ENCODE measurements around the gene MYT1.
"Not testable (repeated sequence)": the region's sequence is repeated elsewhere in the genome, so short reads cannot be mapped to it uniquely, and the experiment has no call there.

MYT1 gene

DNA sequence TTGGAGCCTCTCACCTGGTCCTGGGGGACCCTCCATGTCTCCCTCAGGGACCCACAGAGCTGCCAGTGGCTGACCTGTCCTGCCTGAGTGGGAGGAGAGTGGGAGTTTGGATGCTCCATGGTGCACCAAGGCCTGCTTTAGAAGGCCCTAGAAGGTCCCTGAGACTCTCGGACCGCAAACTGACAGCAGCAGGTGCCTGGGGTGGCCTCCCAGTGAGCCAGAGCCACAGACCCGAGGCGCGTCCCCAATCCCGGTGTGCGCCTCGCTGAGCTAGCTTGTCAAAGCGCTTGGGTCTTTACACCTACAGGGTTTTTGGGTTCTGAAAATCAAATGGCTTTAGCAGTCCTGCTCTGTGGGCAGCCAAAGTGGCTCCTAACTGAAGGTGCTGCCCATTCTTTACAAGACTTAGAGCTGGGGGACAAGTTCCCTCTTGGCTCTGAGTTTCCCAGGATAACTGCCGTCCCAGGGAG lies 4.9 kb downstream of the MYT1 start:
- FAIRE-seq = no peak

DNA sequence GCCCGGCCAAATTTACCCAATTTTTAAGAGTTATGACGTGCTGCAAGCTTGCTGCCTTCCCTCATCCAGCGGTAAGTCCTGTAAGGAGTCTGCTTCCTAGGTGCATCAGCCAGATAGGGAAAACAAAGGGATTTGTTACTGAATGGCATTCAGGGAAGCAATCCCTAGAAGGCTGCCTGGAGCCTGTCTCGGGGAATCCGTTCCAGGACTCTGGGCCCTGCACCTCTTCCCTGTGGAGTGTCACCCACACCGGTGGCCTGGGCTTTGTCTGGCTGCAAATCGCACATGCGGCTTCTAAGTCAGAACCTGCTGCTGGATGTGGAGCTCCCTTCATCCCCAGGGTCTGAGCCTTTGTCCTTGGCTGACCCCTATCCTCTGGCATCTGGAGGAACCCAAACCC lies 7.0 kb downstream of the MYT1 start:
- no peak for FAIRE-seq

DNA sequence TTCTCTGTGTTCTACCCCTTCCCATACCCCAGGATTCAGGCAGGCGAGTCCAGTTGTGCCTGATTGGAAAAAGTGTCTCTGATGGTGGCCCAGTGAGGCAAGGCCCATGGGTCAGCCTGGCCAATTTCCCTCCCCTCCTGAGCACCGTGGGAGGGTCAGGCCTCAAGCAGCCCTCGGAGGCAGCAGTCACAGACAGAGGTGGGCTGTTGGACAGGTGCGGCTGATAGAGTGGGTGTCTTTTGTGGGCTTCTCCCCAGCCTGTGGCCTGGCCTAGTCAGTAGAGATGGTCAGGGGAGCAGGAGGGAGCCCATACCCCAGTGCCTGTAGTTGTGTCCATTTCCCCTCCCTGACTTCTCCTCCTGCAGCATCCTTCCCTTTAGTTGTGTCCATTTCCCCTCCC lies 8.9 kb downstream of the MYT1 start:
- no peak for FAIRE-seq

DNA sequence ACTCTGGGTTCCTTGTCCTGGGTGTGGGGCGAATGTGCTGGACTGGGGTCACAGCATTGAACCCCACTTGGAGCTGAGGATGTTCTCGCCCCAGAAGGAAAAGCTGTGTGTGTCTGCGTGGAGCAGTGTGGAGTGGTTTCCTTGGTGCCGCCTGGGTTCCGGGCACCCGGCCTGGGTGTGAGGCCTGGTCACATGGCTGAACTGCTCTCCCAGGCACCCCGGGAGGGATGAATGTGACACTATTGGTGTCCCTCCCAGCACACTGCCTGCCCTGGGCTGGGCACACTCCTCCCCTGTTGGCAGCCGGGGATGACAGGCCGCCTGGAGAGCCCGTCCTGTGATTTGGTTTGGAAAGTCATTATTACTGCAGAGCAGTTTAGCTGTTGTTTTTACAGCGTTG lies 12.3 kb downstream of the MYT1 start:
- FAIRE-seq = no peak

DNA sequence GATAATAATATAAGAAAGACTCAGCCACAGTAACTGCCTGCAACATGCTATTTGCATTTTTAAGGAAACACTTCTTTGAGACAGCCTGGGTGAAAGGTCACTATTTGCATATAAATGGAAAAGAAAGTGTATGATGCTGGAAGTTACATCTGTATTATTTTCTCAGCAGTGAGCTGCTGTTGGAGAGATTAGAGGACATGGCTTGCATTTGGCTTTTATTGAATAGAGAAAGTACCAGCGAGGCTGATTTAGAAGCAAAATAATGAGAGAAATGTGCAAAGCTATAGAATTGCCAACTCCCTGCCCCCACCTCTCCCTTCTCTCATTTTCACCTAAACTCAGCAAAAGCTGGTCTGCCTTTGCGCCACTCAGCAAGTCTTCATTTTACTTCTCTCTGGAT lies 12.7 kb downstream of the MYT1 start:
- no peak for FAIRE-seq

DNA sequence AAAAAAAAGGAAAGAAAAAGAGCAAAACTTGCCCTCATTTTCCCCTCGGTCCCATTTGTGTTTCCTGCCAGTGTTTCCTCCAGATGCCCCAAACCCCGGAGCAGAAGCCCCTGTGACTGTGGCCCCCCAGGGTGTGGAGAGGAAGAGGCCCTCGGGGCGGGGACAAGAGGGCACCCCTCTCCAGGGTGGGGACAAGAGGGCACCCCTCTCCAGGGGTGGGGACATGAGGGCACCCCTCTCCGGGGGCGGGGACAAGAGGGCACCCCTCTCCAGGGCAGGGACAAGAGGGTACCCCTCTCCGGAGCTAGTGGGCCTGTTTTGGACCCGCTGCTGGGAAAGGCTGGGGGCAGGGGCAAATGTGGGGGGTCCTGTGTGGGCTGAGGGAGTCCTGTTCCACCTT lies 13.1 kb downstream of the MYT1 start:
- FAIRE-seq = no peak

DNA sequence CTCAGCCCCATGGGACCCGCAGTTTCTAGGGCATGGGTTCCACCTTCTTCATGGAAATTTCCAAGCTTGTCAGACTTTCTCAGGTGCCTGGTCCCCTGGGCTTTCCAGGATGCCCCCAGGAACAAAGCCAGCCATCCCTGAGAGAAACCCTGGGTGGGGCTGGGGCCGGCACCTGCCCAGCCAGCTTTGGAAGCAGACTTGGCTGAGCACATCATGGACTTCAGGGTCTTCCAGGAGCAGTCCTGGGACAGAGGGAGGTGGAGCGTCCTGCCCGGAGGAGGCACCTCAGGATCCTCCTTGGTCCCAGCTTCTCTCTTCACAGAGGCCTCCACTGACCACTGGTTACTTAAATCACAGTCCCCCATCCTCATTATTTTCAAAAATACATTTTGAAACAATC lies 13.5 kb downstream of the MYT1 start:
- FAIRE-seq = no peak

DNA sequence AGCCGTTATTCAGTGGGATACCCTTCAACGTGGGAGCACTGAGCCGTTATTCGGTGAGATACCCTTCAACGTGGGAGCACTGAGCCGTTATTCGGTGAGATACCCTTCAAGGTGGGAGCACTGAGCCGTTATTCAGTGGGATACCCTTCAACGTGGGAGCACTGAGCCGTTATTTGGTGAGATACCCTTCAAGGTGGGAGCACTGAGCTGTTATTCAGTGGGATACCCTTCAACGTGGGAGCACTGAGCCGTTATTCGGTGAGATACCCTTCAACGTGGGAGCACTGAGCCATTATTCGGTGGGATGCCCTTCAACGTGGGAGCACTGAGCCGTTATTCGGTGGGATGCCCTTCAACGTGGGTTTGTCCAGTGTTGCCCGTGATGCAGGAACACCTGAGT lies 14.7 kb downstream of the MYT1 start:
- not testable (repeated sequence) for FAIRE-seq

DNA sequence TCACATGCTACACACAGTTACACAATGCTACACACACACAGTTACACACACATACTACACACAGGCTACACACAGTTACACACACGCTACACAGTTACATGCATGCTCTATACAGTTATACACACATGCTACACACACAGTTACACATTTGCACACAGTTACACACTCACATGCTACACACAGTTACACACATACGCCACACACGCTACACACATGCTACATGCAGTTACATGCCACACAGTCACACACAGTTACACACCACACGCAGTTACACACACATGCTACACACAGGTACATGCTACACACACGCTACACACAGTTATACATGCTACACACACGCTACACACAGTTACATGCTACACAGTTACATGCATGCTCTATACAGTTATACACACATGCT lies 15.6 kb downstream of the MYT1 start:
- FAIRE-seq = no peak

DNA sequence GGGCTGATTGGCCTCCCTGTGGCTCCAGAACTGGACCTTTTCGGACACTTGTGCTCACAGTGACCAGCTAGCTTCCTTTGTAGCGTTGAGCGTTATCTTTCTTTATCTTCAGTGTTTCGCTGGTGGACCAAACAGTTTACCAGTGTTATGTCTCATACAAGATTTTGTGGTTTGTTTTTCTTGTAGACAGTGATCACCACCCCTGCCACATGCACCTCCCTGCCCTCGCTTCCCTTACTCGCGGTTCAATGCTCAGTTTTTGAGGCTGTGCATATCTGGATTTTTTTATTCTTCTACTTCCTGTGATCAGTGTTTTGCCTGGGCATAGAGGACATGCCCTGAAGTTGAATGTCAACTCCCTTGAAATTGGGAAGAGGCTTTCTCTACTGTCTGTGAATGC lies 16.4 kb downstream of the MYT1 start:
- no peak for FAIRE-seq

DNA sequence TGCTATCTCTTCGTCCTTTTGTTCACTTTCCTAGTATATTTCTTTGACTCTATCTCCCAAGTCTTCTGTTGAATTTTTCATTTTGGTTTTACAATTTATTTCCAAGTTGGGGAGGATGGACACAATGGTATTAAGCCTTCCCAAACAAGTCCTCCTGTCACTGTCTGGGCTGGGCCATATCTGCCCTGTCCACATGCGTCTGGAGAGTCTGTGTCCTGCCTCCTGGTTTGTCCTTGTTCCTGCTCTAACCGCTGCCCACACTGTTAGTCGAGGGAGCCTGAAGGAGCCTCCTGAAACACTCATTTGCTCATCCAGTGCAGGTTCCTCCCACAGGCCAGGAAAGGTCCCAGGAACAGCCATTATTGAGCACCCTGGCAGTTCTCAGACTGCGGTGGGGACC lies 17.1 kb downstream of the MYT1 start:
- FAIRE-seq = no peak

DNA sequence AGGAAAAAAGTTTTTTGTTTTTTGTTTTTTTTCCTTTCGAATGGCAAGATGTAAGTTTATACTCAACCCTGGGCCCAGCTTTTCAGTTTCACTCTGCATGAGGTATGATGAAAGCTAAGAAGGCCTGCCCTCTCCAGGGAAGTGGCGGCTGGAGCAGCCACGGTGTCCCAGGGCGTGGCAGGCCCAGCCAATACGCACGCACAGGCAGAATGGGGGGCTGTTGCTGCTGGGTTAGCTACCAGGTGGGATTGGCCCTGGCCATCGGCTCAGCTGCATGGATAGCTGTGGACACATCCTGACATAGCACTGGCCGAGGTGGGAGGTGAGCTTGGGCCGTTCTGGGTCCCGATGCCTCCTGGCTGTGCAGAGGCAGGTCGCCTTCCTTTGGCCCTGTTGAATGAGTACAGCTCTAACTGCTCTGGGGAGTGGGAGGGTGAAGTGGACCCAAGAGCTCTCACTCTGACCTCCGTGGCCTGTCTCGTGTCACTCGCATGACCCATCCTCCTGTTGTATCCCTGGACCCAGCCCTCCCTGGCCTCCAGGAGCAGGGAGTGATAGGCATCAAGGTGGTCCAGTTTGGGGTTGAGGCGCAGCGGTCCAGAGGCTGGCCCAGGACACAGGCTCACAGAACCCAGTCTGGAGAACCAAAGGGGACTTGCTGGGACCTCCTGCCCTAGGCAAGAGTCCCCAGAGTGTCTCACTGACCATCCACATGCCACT lies 18.1 kb downstream of the MYT1 start:
- FAIRE-seq = no peak

DNA sequence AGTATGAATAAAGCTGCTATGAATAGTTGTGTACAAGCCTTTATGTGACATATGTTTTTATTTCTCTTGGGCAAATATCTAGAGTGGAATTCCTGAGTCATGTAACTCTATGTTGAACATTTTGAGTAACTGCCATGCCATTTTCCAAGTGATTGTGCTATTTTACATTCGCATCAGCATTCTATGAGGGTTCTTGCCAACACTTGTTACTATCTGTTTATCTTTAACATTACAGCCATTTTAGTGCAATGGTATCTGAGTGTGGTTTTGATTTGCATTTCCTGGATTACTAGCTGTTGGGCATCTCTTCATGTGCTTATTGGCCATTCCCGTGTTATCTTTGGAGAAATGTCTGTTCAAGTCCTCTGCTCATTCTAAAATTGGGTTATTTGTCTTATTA lies 19.1 kb downstream of the MYT1 start:
- no peak for FAIRE-seq

DNA sequence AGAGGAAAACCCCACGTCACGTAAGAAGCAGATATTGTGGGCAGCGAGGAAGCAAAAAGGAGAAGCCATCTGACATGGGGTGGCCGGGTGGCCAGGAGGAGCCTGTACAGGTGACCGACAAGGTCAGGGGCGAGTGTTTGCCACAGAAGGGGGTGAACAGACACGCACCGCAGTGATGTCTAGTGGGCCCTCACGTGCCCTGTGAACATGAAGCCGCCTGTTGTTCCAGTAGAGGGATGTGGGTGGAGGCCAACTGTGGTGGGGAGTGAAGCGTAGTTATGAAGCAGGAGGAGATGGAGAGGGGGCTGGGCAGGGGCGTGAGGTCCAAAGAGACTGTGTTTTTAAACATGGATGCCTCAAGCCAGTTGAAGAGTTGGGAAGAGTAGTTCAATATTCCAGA lies 20.5 kb downstream of the MYT1 start:
- FAIRE-seq = no peak

DNA sequence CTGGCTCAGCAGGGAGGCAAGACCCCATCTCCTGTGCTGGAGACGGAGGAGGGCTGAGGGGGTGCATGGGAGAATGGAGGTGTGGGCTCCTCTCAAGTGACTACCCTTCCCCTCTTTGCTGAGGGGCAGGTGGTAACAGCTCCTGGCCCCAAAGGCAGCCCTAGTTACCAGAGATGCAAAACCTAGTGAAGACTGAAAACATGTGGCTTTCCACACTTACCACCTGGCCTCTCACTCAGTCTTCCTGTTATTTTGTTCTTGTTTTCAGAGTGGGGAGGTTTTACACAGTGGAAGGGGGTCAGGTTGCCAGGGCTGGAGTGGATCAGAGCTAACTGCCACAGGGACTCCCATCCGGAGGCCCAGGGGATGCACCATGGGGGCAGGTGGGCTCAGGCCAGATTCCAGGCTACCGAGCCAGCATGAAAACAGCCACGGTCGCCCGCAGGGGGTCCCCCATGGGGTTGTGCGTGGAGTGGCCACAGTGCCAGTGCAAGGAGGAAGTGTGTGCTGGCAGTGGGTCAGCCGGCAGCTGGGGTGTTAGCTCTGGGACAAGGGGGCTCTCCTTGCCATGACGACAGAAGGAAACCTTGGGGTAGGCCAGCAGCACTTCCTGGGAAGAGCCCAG lies 21.1 kb downstream of the MYT1 start:
- FAIRE-seq = no peak

DNA sequence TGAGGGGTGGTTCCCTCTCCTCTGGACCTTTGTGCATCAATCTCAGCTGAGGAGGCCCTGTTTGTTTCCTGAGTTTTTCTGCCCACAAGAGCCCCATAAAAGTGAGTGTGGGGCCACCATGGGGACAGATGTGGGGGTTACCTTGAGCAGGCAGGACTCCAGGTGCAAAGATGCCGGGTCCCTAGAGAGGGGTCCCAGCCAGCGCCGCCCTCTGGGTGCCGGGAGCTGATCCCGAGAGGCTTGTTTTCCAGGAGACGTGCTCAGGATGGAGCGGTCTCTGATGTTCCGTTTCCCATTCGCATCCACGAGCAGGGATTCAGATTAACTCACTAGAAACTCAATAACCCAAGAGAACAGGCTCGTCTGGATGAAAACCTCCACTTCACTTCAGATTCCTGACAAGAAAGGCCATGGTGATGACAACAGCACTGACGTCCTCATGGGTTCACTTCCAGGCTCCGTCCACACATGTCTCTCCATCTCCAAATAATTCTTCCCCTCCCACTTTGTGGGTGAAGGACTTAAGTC lies 21.9 kb downstream of the MYT1 start:
- FAIRE-seq = no peak

DNA sequence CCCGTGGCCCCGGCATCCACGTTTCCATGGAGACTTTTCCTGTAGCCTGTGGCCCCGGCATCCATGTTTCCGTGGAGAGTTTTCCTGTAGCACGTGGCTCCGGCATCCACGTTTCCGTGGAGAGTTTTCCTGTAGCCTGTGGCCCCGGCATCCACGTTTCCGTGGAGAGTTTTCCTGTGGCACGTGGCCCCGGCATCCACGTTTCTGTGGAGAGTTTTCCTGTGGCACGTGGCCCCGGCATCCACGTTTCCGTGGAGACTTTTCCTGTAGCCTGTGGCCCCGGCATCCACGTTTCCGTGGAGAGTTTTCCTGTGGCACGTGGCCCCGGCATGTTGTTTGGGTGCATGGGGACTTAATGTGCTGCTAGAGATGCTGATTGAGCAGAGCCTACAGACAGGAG lies 23.0 kb downstream of the MYT1 start:
- not testable (repeated sequence) for FAIRE-seq

DNA sequence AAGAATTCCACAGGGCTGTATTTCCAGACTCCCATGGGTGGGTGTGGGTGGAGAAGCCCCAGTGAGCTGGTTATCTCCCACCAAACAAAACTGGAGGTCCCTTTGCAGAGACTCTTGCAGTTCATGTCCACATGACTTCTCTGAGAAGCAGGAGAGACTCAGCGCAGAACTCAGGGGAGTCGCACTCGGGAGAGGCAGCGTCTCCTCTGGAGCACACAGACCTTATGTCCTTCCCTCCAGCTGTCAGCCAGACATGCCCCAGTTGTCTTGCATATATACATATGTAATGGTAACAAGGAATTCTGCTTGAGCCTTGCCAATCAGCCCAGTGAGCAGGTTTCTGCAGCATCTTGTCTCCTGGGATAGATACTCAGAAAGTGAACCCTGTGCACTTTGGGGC lies 23.8 kb downstream of the MYT1 start:
- no peak for FAIRE-seq

DNA sequence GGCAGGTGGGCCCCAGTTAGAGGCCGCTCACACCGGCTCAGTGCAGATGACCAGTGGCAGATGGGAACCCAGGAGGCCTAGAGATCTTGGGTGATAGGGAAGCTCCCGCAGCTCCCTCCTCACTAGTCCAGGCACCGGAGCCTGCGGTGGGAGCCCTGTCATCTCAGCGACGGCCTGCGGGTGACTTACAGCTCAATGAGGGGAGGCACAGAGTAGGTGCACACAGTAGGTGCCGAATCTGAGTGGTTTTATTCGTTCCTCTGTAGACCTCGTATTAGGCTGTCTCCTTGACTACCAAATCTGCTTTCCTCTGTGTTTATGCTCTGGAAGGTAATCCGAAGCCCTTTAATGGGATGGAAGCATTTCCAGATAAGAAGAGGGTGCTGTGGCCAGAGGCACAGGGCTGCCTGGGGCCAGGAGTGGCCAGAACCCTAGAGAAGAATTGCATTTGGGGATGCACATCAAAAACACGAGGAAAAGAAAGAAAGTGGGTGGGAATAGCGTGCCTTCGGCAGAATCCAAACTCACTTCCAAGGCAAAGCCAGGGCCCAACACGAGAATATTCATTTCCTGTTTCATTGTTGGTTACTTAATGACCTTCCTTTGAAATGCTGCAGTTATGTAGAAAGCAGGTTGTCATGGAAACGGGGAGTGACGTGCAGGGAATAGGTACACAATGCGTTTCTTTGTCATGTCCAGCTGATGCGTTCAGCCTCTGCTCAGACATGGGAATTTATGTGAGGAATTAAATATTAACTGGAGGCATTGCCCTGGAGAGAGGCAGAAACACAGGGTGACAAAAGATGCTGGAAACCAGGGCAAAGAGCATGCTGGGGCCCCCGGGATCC lies 24.7 kb downstream of the MYT1 start:
- FAIRE-seq = no peak

DNA sequence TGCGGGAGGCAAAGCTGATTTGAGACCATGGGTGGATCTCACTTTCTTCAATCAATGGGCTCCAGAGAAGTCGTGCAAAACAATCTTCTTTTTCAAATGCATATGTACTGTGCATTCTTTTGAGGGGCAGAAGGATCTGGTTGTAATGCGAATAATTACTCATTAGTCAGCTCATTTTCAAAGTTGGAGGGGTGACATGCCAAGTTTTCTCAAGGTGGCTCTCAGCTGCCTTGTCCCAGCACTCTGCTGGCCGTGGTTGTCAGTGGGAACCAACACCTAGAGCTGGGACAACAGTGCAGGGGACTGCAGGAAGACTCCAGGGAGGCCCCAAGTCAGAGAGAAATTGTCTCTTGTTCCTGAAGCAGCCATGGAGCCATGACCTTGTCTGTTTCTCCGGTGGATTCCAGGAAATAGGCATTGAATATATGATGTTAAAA lies 25.3 kb downstream of the MYT1 start:
- no peak for FAIRE-seq

DNA sequence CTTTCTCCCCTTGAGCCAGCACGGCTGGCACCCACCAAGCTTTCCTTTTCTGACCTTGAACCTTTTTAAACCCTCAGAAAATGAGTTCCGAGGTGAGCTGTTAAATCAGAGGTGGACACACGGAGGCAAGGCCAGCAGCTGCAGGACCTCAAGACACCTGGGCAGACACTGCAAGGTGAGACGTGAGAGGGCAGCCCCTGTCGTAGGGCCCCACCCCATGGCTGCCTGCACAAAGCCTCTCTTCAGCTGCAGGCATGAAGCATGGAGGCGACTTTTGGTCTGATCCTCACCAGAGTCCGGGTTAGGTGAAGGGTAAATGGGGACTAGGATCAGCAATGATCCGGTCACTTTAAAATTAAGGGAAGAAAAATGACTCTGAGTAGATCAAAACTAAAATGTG lies 25.7 kb downstream of the MYT1 start:
- no peak for FAIRE-seq

DNA sequence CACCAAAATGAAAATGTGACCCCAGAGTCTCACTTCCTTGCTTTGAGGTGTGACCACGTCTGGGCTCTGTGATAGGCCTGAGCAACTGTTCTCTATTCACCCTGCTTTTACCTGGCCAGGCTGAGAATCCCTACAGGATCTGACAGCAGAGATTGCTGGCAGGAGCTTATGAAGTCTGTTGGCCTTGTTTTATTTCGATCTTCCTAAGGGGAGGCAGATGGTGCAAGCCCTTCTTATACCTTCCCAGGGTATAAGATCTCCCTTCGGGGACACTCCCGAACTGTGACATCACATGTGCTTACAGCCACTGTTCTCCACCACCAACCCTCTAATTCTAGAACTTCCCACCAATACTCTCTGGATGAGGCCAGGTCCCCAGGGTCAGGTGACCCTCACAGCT lies 26.8 kb downstream of the MYT1 start:
- FAIRE-seq = no peak

DNA sequence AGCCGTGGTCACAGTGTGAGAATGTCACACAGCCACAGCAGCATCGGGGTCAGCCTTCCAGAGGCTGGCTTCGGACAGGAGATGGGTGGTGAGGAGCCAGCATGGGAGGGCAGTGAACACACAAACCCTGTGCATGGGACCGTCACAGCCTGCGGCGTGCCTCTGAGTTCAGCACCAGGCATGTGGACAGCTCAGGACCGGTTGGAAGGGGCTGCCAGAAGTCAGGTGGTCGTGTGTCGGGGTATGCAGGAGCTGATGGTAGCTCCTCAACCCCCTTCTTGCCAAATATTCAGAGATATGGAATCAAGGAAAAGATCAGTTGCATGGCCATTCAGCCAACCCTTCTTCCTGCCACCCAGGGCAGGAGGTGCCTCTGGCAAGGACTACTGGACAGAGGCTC lies 28.2 kb downstream of the MYT1 start:
- FAIRE-seq = no peak

DNA sequence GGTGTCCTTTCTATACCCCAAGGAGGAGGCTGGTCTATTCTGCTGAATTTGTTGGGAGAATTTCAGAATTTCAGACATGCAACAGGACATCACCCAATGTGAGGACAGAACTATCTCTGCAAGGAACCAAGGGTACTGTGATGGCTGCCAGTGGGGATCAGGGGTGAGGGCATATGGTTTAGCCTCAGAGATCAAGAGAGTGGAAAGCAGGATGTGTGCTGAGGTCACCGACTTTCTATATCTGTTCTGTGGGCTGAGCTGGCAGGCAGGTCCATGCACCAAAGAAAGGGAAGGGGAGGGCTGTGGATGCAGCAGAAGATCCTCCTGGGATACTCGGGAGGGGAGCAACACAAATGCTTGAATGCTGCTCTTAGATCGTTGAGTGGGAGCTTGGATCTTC lies 28.8 kb downstream of the MYT1 start:
- FAIRE-seq = no peak

Measured in endometrium (tissue), 2 donors.